HepG2 (cell line): ENCODE measurements around the gene XKR3. TPM values are rescaled to one million over a fixed set of nuclear protein-coding genes. Genes with fewer than 3 reads are reported as not detected.

ENCODE experiments used
- ATAC-seq: fragments of 200-7000 bp; cut with Tn5 transposase; 3 replicates; pipeline ENCODE4 v1.9.1; 2020; ENCODE audit warnings: mild to moderate bottlenecking, moderate library complexity
- BruUV-seq: library from RNA; stranded (reverse); fragments of 400-500 nt; replicated peaks from 2 replicates; lab custom pipeline; 2021; lab: Mats Ljungman, UMichigan
- CTCF ChIA-PET: fragments of 300-600 bp; formaldehyde crosslinking; extraction: SDS; loops from one replicate; lab custom pipeline; 2021; ENCODE audit warnings: low total read pairs, inconsistent platforms, low intra/inter-chr PET ratio; lab: Yijun Ruan, JAX
- POLR2A ChIA-PET: fragments of 350-600 bp; sonication (Branson Sonifier 250); formaldehyde crosslinking; loops from one replicate; lab custom pipeline; 2020; ENCODE audit warnings: antibody characterized with exemption, inconsistent platforms; lab: Yijun Ruan, JAX
- DNase-seq: peaks from one replicate; pipeline ENCODE4 v3.0.0-alpha.2; 2015; ENCODE audit warnings: low spot score
- FAIRE-seq: peaks from 3 replicates; lab custom pipeline; 2011; peaks lifted over from hg19 to GRCh38; lab: Jason Lieb, UNC
- H2AFZ ChIP-seq: one replicate; pipeline ENCODE4 v1.6.1; 2011; ENCODE audit warnings: low read length, inconsistent platforms
- H3K27ac ChIP-seq: fragments of 300-600 bp; 3 replicates; pipeline ENCODE4 v1.8.0; 2011; ENCODE audit warnings: mixed run types, mild to moderate bottlenecking, mixed read lengths, low read length, inconsistent platforms; ENCODE audit not compliant: insufficient read depth; ENCODE audit errors: extremely low read length
- H3K27me3 ChIP-seq, 2 experiments: fragments of 200-600 bp in 1 of 2; 2 replicates in 1 of 2; 3 replicates in 1 of 2; pipeline versions ENCODE4 v1.6.0 to v1.8.0; 2011; ENCODE audit warnings: low read length in 2 of 2, mild to moderate bottlenecking in 2 of 2, moderate library complexity in 2 of 2, inconsistent platforms in 1 of 2; ENCODE audit not compliant: insufficient read depth in 2 of 2, control insufficient read depth in 1 of 2
- H3K36me3 ChIP-seq, 2 experiments: fragments of 200-600 bp in 1 of 2; replicated peaks in 1 of 2; 2 replicates in 1 of 2; 3 replicates in 1 of 2; pipeline versions ENCODE4 v1.5.1 to v1.8.0; 2011; ENCODE audit warnings: low read length in 2 of 2, inconsistent platforms in 1 of 2; ENCODE audit not compliant: insufficient read depth in 2 of 2, control insufficient read depth in 1 of 2
- H3K4me1 ChIP-seq: 2 replicates; pipeline ENCODE4 v1.5.1; 2012; ENCODE audit warnings: low read length, inconsistent platforms; ENCODE audit not compliant: insufficient read depth
- H3K4me2 ChIP-seq: 2 replicates; pipeline ENCODE4 v1.6.0; 2011; ENCODE audit warnings: low read depth, low read length, inconsistent platforms
- H3K4me3 ChIP-seq, 3 experiments: fragments of 200-600 bp in 1 of 3; sonication (generic), shearing (Covaris generic) in 1 of 3; replicated peaks in 1 of 3; 2 replicates each; pipeline ENCODE4 v1.5.1; 2011 to 2016; ENCODE audit warnings: low read length in 3 of 3, inconsistent platforms in 2 of 3, low read depth in 2 of 3, mild to moderate bottlenecking in 2 of 3, control low read depth in 1 of 3, mixed read lengths in 1 of 3; ENCODE audit not compliant: insufficient read depth in 1 of 3
- H3K79me2 ChIP-seq: one replicate; pipeline ENCODE4 v1.6.1; 2011; ENCODE audit warnings: low read length, inconsistent platforms; ENCODE audit not compliant: insufficient read depth
- H3K9ac ChIP-seq: 2 replicates; pipeline ENCODE4 v1.6.0; 2011; ENCODE audit warnings: mild to moderate bottlenecking, low read depth, low read length, inconsistent platforms; ENCODE audit not compliant: insufficient read depth
- H3K9me3 ChIP-seq: 2 replicates; pipeline ENCODE4 v1.5.1; 2012; ENCODE audit warnings: mild to moderate bottlenecking, low read length
- H4K20me1 ChIP-seq: 2 replicates; pipeline ENCODE4 v1.6.0; 2011; ENCODE audit warnings: inconsistent platforms, mild to moderate bottlenecking, low read length, moderate library complexity; ENCODE audit not compliant: insufficient read depth
- CEBPB ChIP-seq: IDR thresholded peaks from 2 replicates; pipeline ENCODE4 v1.6.1; 2011; ENCODE audit warnings: low read depth, low read length, improper control_type of control experiment, borderline replicate concordance
- CENPX ChIP-seq: sonication (generic); formaldehyde crosslinking; IDR thresholded peaks from 2 replicates; pipeline ENCODE4 v1.9.0; 2021; ENCODE audit warnings: mild to moderate bottlenecking, missing genetic modification reagents, moderate library complexity
- HMG20A ChIP-seq: IDR thresholded peaks from 2 replicates; pipeline ENCODE4 v1.6.1; 2016; ENCODE audit warnings: borderline replicate concordance
- IKZF1 ChIP-seq: fragments of 450-650 bp; IDR thresholded peaks from 2 replicates; pipeline ENCODE4 v1.7.1; 2016
- NFE2L1 ChIP-seq: sonication (generic); formaldehyde crosslinking; IDR thresholded peaks from 2 replicates; pipeline ENCODE4 v1.4.0; 2020; ENCODE audit warnings: missing genetic modification reagents, mild to moderate bottlenecking, borderline replicate concordance
- SSRP1 ChIP-seq: IDR thresholded peaks from 2 replicates; pipeline ENCODE4 v1.6.1; 2016; ENCODE audit warnings: control low read depth
- TBX2 ChIP-seq: sonication (generic); formaldehyde crosslinking; IDR thresholded peaks from 2 replicates; pipeline ENCODE4 v1.5.0; 2020; ENCODE audit warnings: missing genetic modification reagents, mild to moderate bottlenecking, borderline replicate concordance
- ZIK1 ChIP-seq: sonication (generic); formaldehyde crosslinking; IDR thresholded peaks from 2 replicates; pipeline ENCODE4 v1.5.0; 2020; ENCODE audit warnings: mild to moderate bottlenecking, low read depth, missing genetic modification reagents, borderline replicate concordance
- ZMYM3 ChIP-seq: sonication (generic); formaldehyde crosslinking; IDR thresholded peaks from 2 replicates; pipeline ENCODE4 v1.5.1; 2020; ENCODE audit warnings: mild to moderate bottlenecking, missing genetic modification reagents
- ZNF460 ChIP-seq: sonication (generic); formaldehyde crosslinking; IDR thresholded peaks from 2 replicates; pipeline ENCODE4 v1.5.1; 2020; ENCODE audit warnings: missing genetic modification reagents, mild to moderate bottlenecking, borderline replicate concordance
- ZNF576 ChIP-seq: sonication (generic); formaldehyde crosslinking; IDR thresholded peaks from 2 replicates; pipeline ENCODE4 v1.4.0; 2020; ENCODE audit warnings: mild to moderate bottlenecking, missing genetic modification reagents
- whole genome bisulfite sequencing: methylation state at CpG from one replicate; pipeline ENCODE4 v1.1.6; 2017; ENCODE audit warnings: low lambda C conversion rate; 5-methylcytosine and 5-hydroxymethylcytosine counted together
- in situ Hi-C: cut with HindIII; loops from 2 replicates; pipeline ENCODE4 v1.10.0; 2017; ENCODE audit warnings: low pct_unique_long_range_greater_than_20kb; ENCODE audit not compliant: extremely low pct_ligation_motif_present
- intact Hi-C: fragments of 100-400 bp; cut with micrococcal nuclease; formaldehyde crosslinking; loops from one replicate; pipeline ENCODE4 v1.10.0; 2022; ENCODE audit not compliant: unreplicated experiment
- polyA plus RNA-seq, 8 experiments: library from polyadenylated mRNA; depleted of rRNA in 3 of 8; stranded (reverse) in 7 of 8; unstranded in 1 of 8; fragments of >200 nt; fragmentation: Illumina TruSeq in 4 of 8; extraction: Trizol in 4 of 8; gene quantifications; 2 replicates each; pipeline versions ENCODE4 v1.2.1 to v1.2.3, GENCODE V29; 2011 to 2016; ENCODE audit warnings: low read depth in 4 of 8, missing spikeins in 1 of 8, mixed read lengths in 1 of 8; ENCODE audit not compliant: insufficient read depth in 1 of 8
- total RNA-seq, 5 experiments: library from RNA; depleted of rRNA; stranded (reverse); fragments of >200 nt; fragmentation: Illumina TruSeq; extraction: Trizol; gene quantifications; 2 replicates each; pipeline ENCODE4 v1.2.3, GENCODE V29; 2016; ENCODE audit warnings: low read depth in 1 of 5

XKR3 gene
- total and polyA plus RNA-seq, 2 of the 13 experiments (the other 11 are each of a cell fraction or from before 2014, with no cell fraction given), result not detected

GRCh38 chr22:16781074-16781763 lies 44.0 kb downstream of the XKR3 start:
- CTCF ChIA-PET, result no interaction called here
- Histone ChIP-seq H3K4me3 (no peak overlapping the region), H2AFZ (no peak overlapping the region), H4K20me1 (no peaks in the 10 kb centered on the region)
- in situ Hi-C loops, result no loop called here
- FAIRE-seq, result no peak
- 36% methylated on average over 10 of the region's 11 CpGs for WGBS
- intact Hi-C loops, result no loop called here
- TF ChIP-seq ZIK1 (CRISPR knock-in tag), result no peak
- TF ChIP-seq HMG20A, result no peak
- no peak for TF ChIP-seq ZNF460 (CRISPR knock-in tag)
- TF ChIP-seq CEBPB, result no peak
- TF ChIP-seq ZNF576, result no peak
- TF ChIP-seq SSRP1, result no peak
- TF ChIP-seq NFE2L1 (CRISPR knock-in tag), result no peak
- no peak for TF ChIP-seq TBX2 (CRISPR knock-in tag)
- no peak for TF ChIP-seq ZMYM3 (CRISPR knock-in tag)
- TF ChIP-seq IKZF1, result no peak
- TF ChIP-seq CENPX, result no peak
- TF ChIP-seq, all 625 proteins: peak for 0
- H3K27me3 ChIP-seq, result no peaks in the 10 kb centered on the region
- H3K9me3 ChIP-seq, result no peaks in the 10 kb centered on the region
- POLR2A ChIA-PET, result no interaction called here
- no peaks in the 10 kb centered on the region for H3K79me2 ChIP-seq
- no peaks in the 10 kb centered on the region for H3K4me1 ChIP-seq
- no peaks in the 10 kb centered on the region for H3K36me3 ChIP-seq
- no peak for DNase-seq
- no peak for ATAC-seq
- BruUV-seq, result no TSS peak
- no peak overlapping the region for H3K9ac ChIP-seq
- H3K27ac ChIP-seq, result no peak overlapping the region
- no peak overlapping the region for H3K4me2 ChIP-seq
